ENCODE data around the gene DMRT1. TPM values are rescaled to one million over a fixed set of nuclear protein-coding genes. Genes with fewer than 3 reads are reported as not detected.

The DMRT1 gene
- total and polyA plus RNA-seq, 9 donors = 0.09 TPM; not detected in 8

GRCh38 chr9:947985-948384, 106.5 kb downstream of the DMRT1 start:
- Histone ChIP-seq H3K4me1 (ENCODE audit: control insufficient read depth, insufficient read depth, low read length) (no peaks in the 10 kb centered on the region), H3K4me3 (ENCODE audit: low read length) (no peak overlapping the region), H3K27ac (ENCODE audit: low read length) (no peak overlapping the region), H3K27me3 (ENCODE audit: control insufficient read depth, insufficient read depth, low read length) (peaks cover 5% of the 10 kb centered on the region), H3K36me3 (ENCODE audit: control insufficient read depth, insufficient read depth, low read length) (no peaks in the 10 kb centered on the region), H3K9me3 (replicated peaks; ENCODE audit: control insufficient read depth, low read depth, low read length) (no peaks in the 10 kb centered on the region)
- WGBS (ENCODE audit: insufficient coverage) = no CpG with 5 or more reads among the region's 3 CpGs
- DNase-seq = no peak

- Histone ChIP-seq H3K36me3 (ENCODE audit: control insufficient read depth, insufficient read depth, low read length) (no peaks in the 10 kb centered on the region), H3K4me3 (ENCODE audit: low read length) (no peak overlapping the region), H3K27me3 (ENCODE audit: control insufficient read depth, insufficient read depth, low read length) (peaks cover 8% of the 10 kb centered on the region), H3K9me3 (replicated peaks; ENCODE audit: control insufficient read depth, low read depth, low read length) (no peaks in the 10 kb centered on the region), H3K4me1 (ENCODE audit: control insufficient read depth, insufficient read depth, low read length) (no peaks in the 10 kb centered on the region), H3K27ac (ENCODE audit: low read length) (no peak overlapping the region)
- no peak for DNase-seq
- WGBS (ENCODE audit: insufficient coverage) = no CpG with 5 or more reads among the region's 7 CpGs
Observed at GRCh38 chr9:948497-948896, 107.0 kb downstream of the DMRT1 start.

- WGBS (ENCODE audit: insufficient coverage) = no CpG with 5 or more reads among the region's 1 CpG
- H3K27me3 ChIP-seq (ENCODE audit: control insufficient read depth, insufficient read depth, low read length) = peaks cover 15% of the 10 kb centered on the region
- H3K4me3 ChIP-seq (ENCODE audit: low read length) = no peak overlapping the region
- no peak for DNase-seq
- no peaks in the 10 kb centered on the region for H3K9me3 ChIP-seq (replicated peaks; ENCODE audit: control insufficient read depth, low read depth, low read length)
- no peaks in the 10 kb centered on the region for H3K4me1 ChIP-seq (ENCODE audit: control insufficient read depth, insufficient read depth, low read length)
- H3K36me3 ChIP-seq (ENCODE audit: control insufficient read depth, insufficient read depth, low read length) = no peaks in the 10 kb centered on the region
- H3K27ac ChIP-seq (ENCODE audit: low read length) = no peak overlapping the region
Observed at GRCh38 chr9:950139-950538, 108.6 kb downstream of the DMRT1 start.

DNA sequence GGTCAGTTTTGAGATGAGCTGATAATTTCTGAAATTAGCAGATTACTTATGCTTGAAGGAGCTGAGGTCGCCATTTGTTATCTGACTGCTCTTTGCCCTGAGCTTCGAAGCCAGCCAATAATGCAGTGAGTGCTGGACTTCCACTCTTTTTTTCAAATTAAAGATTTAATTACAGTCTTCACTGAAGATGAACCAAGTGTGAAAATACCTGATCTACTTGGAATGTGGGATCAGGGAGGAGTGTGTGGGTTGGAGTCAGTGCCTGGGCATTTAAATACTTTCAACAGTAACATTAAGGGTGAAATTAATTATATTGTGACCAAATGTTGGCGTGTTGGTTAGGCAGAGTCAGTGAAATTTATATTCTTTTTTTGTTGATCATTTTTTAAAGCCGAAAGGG, 111.0 kb downstream of the DMRT1 start:
- Histone ChIP-seq H3K9me3 (replicated peaks; ENCODE audit: control insufficient read depth, low read depth, low read length) (no peaks in the 10 kb centered on the region), H3K36me3 (ENCODE audit: control insufficient read depth, insufficient read depth, low read length) (no peaks in the 10 kb centered on the region), H3K27me3 (ENCODE audit: control insufficient read depth, insufficient read depth, low read length) (peaks cover 17% of the 10 kb centered on the region), H3K4me3 (ENCODE audit: low read length) (no peak overlapping the region), H3K27ac (ENCODE audit: low read length) (no peak overlapping the region), H3K4me1 (ENCODE audit: control insufficient read depth, insufficient read depth, low read length) (no peaks in the 10 kb centered on the region)
- WGBS (ENCODE audit: insufficient coverage) = 100% methylated on average over 1 of the region's 4 CpGs
- DNase-seq = no peak

DNA sequence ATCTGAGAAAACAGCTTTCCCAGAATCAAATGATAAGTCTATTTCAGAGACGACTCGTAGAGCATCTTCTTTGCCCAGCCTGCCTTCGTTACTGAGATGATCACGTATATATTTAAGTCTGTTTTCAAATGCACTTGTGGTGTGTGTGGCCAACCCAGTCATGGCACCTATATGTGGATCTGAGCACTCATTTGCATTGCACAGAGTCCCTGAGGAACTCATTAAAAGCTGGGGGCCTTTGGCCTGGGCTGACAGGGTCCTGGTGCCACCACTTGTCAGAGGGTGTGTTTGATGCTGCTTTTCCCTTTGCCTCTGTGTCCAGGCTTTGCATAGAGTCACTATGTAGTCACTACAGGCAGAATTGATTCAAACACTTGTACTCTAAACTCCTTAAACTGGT, 117.6 kb downstream of the DMRT1 start:
- Histone ChIP-seq H3K27me3 (ENCODE audit: control insufficient read depth, insufficient read depth, low read length) (peaks cover 32% of the 10 kb centered on the region), H3K4me1 (ENCODE audit: control insufficient read depth, insufficient read depth, low read length) (no peaks in the 10 kb centered on the region), H3K9me3 (replicated peaks; ENCODE audit: control insufficient read depth, low read depth, low read length) (no peaks in the 10 kb centered on the region), H3K36me3 (ENCODE audit: control insufficient read depth, insufficient read depth, low read length) (no peaks in the 10 kb centered on the region), H3K27ac (ENCODE audit: low read length) (no peak overlapping the region), H3K4me3 (ENCODE audit: low read length) (no peak overlapping the region)
- no peak for DNase-seq
- 100% methylated on average over 1 of the region's 4 CpGs for WGBS (ENCODE audit: insufficient coverage)

GRCh38 chr9:959914-960313, 118.4 kb downstream of the DMRT1 start:
- WGBS (ENCODE audit: insufficient coverage) = 52% methylated on average over 3 of the region's 4 CpGs
- no peak overlapping the region for H3K27ac ChIP-seq (ENCODE audit: low read length)
- H3K4me3 ChIP-seq (ENCODE audit: low read length) = no peak overlapping the region
- H3K27me3 ChIP-seq (ENCODE audit: control insufficient read depth, insufficient read depth, low read length) = peaks cover 34% of the 10 kb centered on the region
- H3K4me1 ChIP-seq (ENCODE audit: control insufficient read depth, insufficient read depth, low read length) = no peaks in the 10 kb centered on the region
- H3K36me3 ChIP-seq (ENCODE audit: control insufficient read depth, insufficient read depth, low read length) = no peaks in the 10 kb centered on the region
- no peak for DNase-seq
- no peaks in the 10 kb centered on the region for H3K9me3 ChIP-seq (replicated peaks; ENCODE audit: control insufficient read depth, low read depth, low read length)

GRCh38 chr9:962023-962422, 120.5 kb downstream of the DMRT1 start:
- Histone ChIP-seq H3K36me3 (ENCODE audit: control insufficient read depth, insufficient read depth, low read length) (no peaks in the 10 kb centered on the region), H3K27me3 (ENCODE audit: control insufficient read depth, insufficient read depth, low read length) (peaks cover 43% of the 10 kb centered on the region), H3K4me3 (ENCODE audit: low read length) (no peak overlapping the region), H3K27ac (ENCODE audit: low read length) (no peak overlapping the region), H3K4me1 (ENCODE audit: control insufficient read depth, insufficient read depth, low read length) (no peaks in the 10 kb centered on the region), H3K9me3 (replicated peaks; ENCODE audit: control insufficient read depth, low read depth, low read length) (no peaks in the 10 kb centered on the region)
- 53% methylated on average over 6 of the region's 6 CpGs for WGBS (ENCODE audit: insufficient coverage)
- DNase-seq = no peak

GRCh38 chr9:965497-965896, 124.0 kb downstream of the DMRT1 start:
- Histone ChIP-seq H3K4me3 (ENCODE audit: low read length) (no peak overlapping the region), H3K36me3 (ENCODE audit: control insufficient read depth, insufficient read depth, low read length) (no peaks in the 10 kb centered on the region), H3K9me3 (replicated peaks; ENCODE audit: control insufficient read depth, low read depth, low read length) (no peaks in the 10 kb centered on the region), H3K27me3 (ENCODE audit: control insufficient read depth, insufficient read depth, low read length) (peaks cover 56% of the 10 kb centered on the region), H3K27ac (ENCODE audit: low read length) (no peak overlapping the region), H3K4me1 (ENCODE audit: control insufficient read depth, insufficient read depth, low read length) (peaks cover 11% of the 10 kb centered on the region)
- DNase-seq = no peak
- WGBS (ENCODE audit: insufficient coverage) = 0% methylated on average over 1 of the region's 4 CpGs

GRCh38 chr9:966870-967269, 125.4 kb downstream of the DMRT1 start:
- no peaks in the 10 kb centered on the region for H3K9me3 ChIP-seq (replicated peaks; ENCODE audit: control insufficient read depth, low read depth, low read length)
- WGBS (ENCODE audit: insufficient coverage) = no CpG with 5 or more reads among the region's 3 CpGs
- no peak for DNase-seq
- H3K27me3 ChIP-seq (ENCODE audit: control insufficient read depth, insufficient read depth, low read length) = peaks cover 63% of the 10 kb centered on the region
- peaks cover 24% of the 10 kb centered on the region for H3K4me1 ChIP-seq (ENCODE audit: control insufficient read depth, insufficient read depth, low read length)
- no peak overlapping the region for H3K27ac ChIP-seq (ENCODE audit: low read length)
- no peak overlapping the region for H3K4me3 ChIP-seq (ENCODE audit: low read length)
- no peaks in the 10 kb centered on the region for H3K36me3 ChIP-seq (ENCODE audit: control insufficient read depth, insufficient read depth, low read length)

DNA sequence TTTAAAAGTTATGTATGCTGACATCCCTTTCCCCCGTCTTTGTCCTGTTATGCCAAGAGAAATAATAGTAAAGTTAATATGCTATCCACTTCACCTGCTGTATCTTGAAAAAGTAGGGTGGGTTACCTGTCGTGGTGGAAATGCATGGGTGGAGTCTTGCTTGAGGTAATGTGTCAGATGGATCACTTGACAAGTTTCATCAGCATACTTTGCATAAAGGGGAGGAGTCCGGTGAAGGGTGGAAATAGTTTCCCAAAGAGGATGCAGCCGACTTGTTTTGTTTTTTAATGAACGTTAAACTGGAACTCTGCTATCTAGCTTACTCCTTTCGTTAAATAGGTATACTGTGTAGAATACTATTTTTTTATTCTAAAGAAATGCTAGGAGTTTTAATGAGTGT, 125.9 kb downstream of the DMRT1 start:
- Histone ChIP-seq H3K4me1 (ENCODE audit: control insufficient read depth, insufficient read depth, low read length) (peaks cover 30% of the 10 kb centered on the region), H3K27me3 (ENCODE audit: control insufficient read depth, insufficient read depth, low read length) (peaks cover 63% of the 10 kb centered on the region), H3K4me3 (ENCODE audit: low read length) (no peak overlapping the region), H3K9me3 (replicated peaks; ENCODE audit: control insufficient read depth, low read depth, low read length) (no peaks in the 10 kb centered on the region), H3K27ac (ENCODE audit: low read length) (no peak overlapping the region), H3K36me3 (ENCODE audit: control insufficient read depth, insufficient read depth, low read length) (no peaks in the 10 kb centered on the region)
- no peak for DNase-seq
- no CpG with 5 or more reads among the region's 6 CpGs for WGBS (ENCODE audit: insufficient coverage)

DNA sequence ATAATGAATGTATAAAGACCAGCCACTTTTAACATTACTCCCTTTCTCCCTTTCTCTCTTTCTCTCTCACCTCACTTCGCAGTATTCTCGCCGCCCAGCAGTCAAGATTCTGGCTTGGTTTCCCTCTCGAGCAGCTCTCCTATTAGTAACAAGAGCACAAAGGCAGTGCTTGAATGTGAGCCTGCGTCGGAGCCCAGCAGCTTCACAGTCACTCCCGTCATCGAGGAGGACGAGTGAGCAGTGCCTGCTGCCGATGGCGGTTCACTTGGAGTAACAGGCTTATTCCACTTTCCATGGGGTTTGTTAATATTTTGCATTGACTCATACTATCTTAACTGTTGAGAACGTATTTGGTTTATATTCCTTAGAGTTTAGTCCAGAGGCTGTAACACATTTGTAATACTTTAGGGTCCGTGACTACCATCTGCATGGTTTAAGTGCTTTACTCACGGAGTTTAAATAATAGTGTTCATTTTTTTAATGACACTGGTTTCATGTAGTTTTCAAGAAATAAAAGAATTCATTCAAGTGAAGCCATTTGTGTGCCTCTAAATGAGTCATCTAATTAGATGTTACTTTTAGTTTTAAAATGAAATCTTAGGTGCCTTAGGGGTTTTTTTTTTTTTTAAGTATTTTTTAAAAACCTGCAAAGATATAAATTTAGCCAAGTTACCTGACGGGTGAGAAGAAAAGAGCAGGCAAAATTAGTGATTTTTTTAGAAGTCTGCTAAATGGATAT, 126.6 kb downstream of the DMRT1 start:
- no peaks in the 10 kb centered on the region for H3K36me3 ChIP-seq (ENCODE audit: control insufficient read depth, insufficient read depth, low read length)
- H3K4me3 ChIP-seq (ENCODE audit: low read length) = no peak overlapping the region
- H3K27ac ChIP-seq (ENCODE audit: low read length) = no peak overlapping the region
- DNase-seq = no peak
- no peaks in the 10 kb centered on the region for H3K9me3 ChIP-seq (replicated peaks; ENCODE audit: control insufficient read depth, low read depth, low read length)
- peaks cover 65% of the 10 kb centered on the region for H3K27me3 ChIP-seq (ENCODE audit: control insufficient read depth, insufficient read depth, low read length)
- peaks cover 35% of the 10 kb centered on the region for H3K4me1 ChIP-seq (ENCODE audit: control insufficient read depth, insufficient read depth, low read length)
- 23% methylated on average over 3 of the region's 15 CpGs for WGBS (ENCODE audit: insufficient coverage)
